Mesenchymal stem cell (in vitro differentiated cells and primary cell): ENCODE measurements around the gene FMOD.
"Not testable (repeated sequence)": the region's sequence is repeated elsewhere in the genome, so short reads cannot be mapped to it uniquely, and the experiment has no call there.

Experiments used
- DNase-seq: peaks from one replicate; pipeline ENCODE4 v3.0.0-alpha.2; 2013
- H2AFZ ChIP-seq: one replicate; pipeline ENCODE4 v1.6.1; 2013; ENCODE audit warnings: low read depth, mild to moderate bottlenecking, control low read depth, inconsistent platforms, low read length, moderate library complexity
- H2AK5ac ChIP-seq: 2 replicates; pipeline ENCODE4 v1.6.1; 2013; ENCODE audit warnings: low read length, moderate library complexity, mild to moderate bottlenecking, inconsistent platforms; ENCODE audit not compliant: severe bottlenecking
- H2BK120ac ChIP-seq: one replicate; pipeline ENCODE4 v1.6.1; 2013; ENCODE audit warnings: low read depth, mild to moderate bottlenecking, inconsistent platforms, low read length, moderate library complexity
- H2BK12ac ChIP-seq, 2 experiments: one replicate each; pipeline ENCODE4 v1.6.1; 2013; ENCODE audit warnings: inconsistent platforms in 2 of 2, low read length in 2 of 2, mild to moderate bottlenecking in 2 of 2, moderate library complexity in 2 of 2, control low read depth in 1 of 2
- H2BK15ac ChIP-seq: one replicate; pipeline ENCODE4 v1.6.1; 2013; ENCODE audit warnings: mild to moderate bottlenecking, low read depth, inconsistent platforms; ENCODE audit not compliant: poor library complexity, severe bottlenecking
- H2BK5ac ChIP-seq: 2 replicates; pipeline ENCODE4 v1.6.1; 2013; ENCODE audit warnings: low read depth, mild to moderate bottlenecking, low read length, control low read depth, inconsistent platforms; ENCODE audit not compliant: poor library complexity, severe bottlenecking
- H3K14ac ChIP-seq, 2 experiments: one replicate each; pipeline ENCODE4 v1.6.1; 2013; ENCODE audit warnings: inconsistent platforms in 2 of 2, low read length in 2 of 2, control low read depth in 1 of 2, mild to moderate bottlenecking in 1 of 2, moderate library complexity in 1 of 2
- H3K18ac ChIP-seq, 2 experiments: one replicate each; pipeline ENCODE4 v1.6.1; 2013; ENCODE audit warnings: inconsistent platforms in 2 of 2, low read length in 2 of 2, control low read depth in 1 of 2, low read depth in 1 of 2, mild to moderate bottlenecking in 1 of 2
- H3K23ac ChIP-seq, 2 experiments: one replicate each; pipeline ENCODE4 v1.6.1; 2013; ENCODE audit warnings: inconsistent platforms in 2 of 2, low read length in 2 of 2, mild to moderate bottlenecking in 2 of 2, moderate library complexity in 2 of 2, control low read depth in 1 of 2
- H3K27ac ChIP-seq: 2 replicates; pipeline ENCODE4 v1.5.1; 2013; ENCODE audit warnings: mild to moderate bottlenecking, moderate library complexity, low read length, control low read depth, inconsistent platforms; ENCODE audit not compliant: poor library complexity, severe bottlenecking
- H3K27me3 ChIP-seq, 2 experiments: 2 replicates each; pipeline versions ENCODE4 v1.6.1 to v1.7.0; 2013; ENCODE audit warnings: low read length in 2 of 2, mild to moderate bottlenecking in 2 of 2, moderate library complexity in 2 of 2, control low read depth in 1 of 2, inconsistent platforms in 1 of 2; ENCODE audit not compliant: control insufficient read depth in 1 of 2, insufficient read depth in 1 of 2
- H3K36me3 ChIP-seq, 2 experiments: 2 replicates each; pipeline versions ENCODE4 v1.6.1 to v1.7.0; 2013; ENCODE audit warnings: low read length in 2 of 2, control low read depth in 1 of 2, inconsistent platforms in 1 of 2, low read depth in 1 of 2, mild to moderate bottlenecking in 1 of 2; ENCODE audit not compliant: insufficient read depth in 2 of 2, control insufficient read depth in 1 of 2
- H3K4ac ChIP-seq, 2 experiments: one replicate each; pipeline ENCODE4 v1.6.1; 2013; ENCODE audit warnings: inconsistent platforms in 2 of 2, low read length in 2 of 2, mild to moderate bottlenecking in 2 of 2, moderate library complexity in 2 of 2, control low read depth in 1 of 2, low read depth in 1 of 2
- H3K4me1 ChIP-seq: 2 replicates; pipeline ENCODE4 v1.6.1; 2013; ENCODE audit warnings: low read depth, low read length, control low read depth; ENCODE audit not compliant: control insufficient read depth, insufficient read depth
- H3K4me2 ChIP-seq: 2 replicates; pipeline ENCODE4 v1.6.1; 2013; ENCODE audit warnings: low read length, mild to moderate bottlenecking, inconsistent platforms; ENCODE audit not compliant: poor library complexity, severe bottlenecking
- H3K4me3 ChIP-seq, 2 experiments: 2 replicates each; pipeline versions ENCODE4 v1.5.1 to v1.7.0; 2013; ENCODE audit warnings: low read length in 2 of 2, mild to moderate bottlenecking in 2 of 2, control low read depth in 1 of 2, low read depth in 1 of 2; ENCODE audit not compliant: insufficient read depth in 1 of 2
- H3K79me1 ChIP-seq: replicated peaks from 2 replicates; pipeline ENCODE4 v1.6.1; 2013; ENCODE audit warnings: mild to moderate bottlenecking, control low read depth, low read length, inconsistent platforms; ENCODE audit not compliant: poor library complexity, severe bottlenecking
- H3K9ac ChIP-seq: 2 replicates; pipeline ENCODE4 v1.7.0; 2013; ENCODE audit warnings: mild to moderate bottlenecking, low read length, moderate library complexity
- H3K9me3 ChIP-seq: 2 replicates; pipeline ENCODE4 v1.7.0; 2013; ENCODE audit warnings: mild to moderate bottlenecking, low read length; ENCODE audit not compliant: control insufficient read depth
- H4K8ac ChIP-seq: one replicate; pipeline ENCODE4 v1.6.1; 2013; ENCODE audit warnings: inconsistent platforms, mild to moderate bottlenecking, low read length, moderate library complexity
- H4K91ac ChIP-seq: one replicate; pipeline ENCODE4 v1.6.1; 2013; ENCODE audit warnings: mild to moderate bottlenecking, low read length, inconsistent platforms
- WGBS: methylation state at CpG from one replicate; pipeline ENCODE4 v1.1.7; 2013; ENCODE audit warnings: mixed read lengths; 5-methylcytosine and 5-hydroxymethylcytosine counted together

The FMOD gene

DNA sequence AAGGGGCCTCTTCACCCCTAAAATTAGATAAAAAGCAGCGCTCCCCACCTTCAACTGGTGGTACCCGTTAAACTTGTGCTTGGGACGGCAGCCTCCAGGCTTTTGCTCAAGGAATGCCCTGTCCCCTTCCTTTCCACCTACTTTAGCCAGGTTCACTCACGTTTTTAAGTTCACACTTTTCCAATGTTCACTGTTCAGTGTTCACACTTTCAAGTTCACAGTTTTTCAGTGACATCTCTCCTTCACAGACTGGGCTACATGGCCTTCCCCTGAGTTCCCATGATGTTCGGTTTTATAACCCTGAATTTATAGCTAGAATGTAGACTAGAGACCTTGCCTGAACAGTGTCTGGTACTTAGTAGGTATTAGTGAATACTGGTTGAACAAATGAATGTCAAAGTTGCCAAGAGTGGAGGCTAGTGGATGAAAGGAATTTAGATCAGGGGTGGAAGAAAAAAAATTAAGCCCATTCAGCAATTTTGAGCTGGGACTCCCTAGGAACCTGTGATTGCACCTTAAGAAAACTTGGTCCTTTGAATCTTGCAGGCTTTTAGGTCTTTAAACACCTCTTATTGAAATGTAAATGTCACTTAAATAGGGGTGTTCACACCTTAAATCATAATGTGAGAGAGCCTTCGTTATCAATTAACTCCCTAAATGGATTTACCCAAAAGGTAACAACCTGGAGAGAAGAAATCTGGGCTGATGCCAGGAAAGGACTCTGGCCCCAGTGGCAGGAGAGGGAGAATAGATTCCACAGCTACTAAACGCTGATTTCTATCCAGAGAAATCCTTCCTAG, 33.3 kb downstream of the FMOD start:
- no peaks in the 10 kb centered on the region for H3K79me1 ChIP-seq
- H3K4me1 ChIP-seq: peaks cover 5% of the 10 kb centered on the region
- DNase-seq: no peak
- no peak overlapping the region for H3K9ac ChIP-seq
- H3K18ac ChIP-seq: no peak overlapping the region
- no peak overlapping the region for H3K4ac ChIP-seq
- no peak overlapping the region for H3K14ac ChIP-seq
- WGBS: 73% methylated on average over 5 of the region's 7 CpGs
- no peak overlapping the region for H2BK12ac ChIP-seq
- no peak overlapping the region for H2BK15ac ChIP-seq
- no peak overlapping the region for H3K4me3 ChIP-seq
- no peak overlapping the region for H3K27ac ChIP-seq
- no peak overlapping the region for H2BK120ac ChIP-seq
- no peak overlapping the region for H3K4me2 ChIP-seq
- no peak overlapping the region for H4K8ac ChIP-seq
- no peak overlapping the region for H3K23ac ChIP-seq
- H4K91ac ChIP-seq: no peak overlapping the region
- H3K36me3 ChIP-seq: no peaks in the 10 kb centered on the region
- peaks cover 17 to 62% of the 10 kb centered on the region in 2 experiments for H3K27me3 ChIP-seq
- no peaks in the 10 kb centered on the region for H3K9me3 ChIP-seq
- H2BK5ac ChIP-seq: no peak overlapping the region
- H2AFZ ChIP-seq: no peak overlapping the region
- no peak overlapping the region for H2AK5ac ChIP-seq

DNA sequence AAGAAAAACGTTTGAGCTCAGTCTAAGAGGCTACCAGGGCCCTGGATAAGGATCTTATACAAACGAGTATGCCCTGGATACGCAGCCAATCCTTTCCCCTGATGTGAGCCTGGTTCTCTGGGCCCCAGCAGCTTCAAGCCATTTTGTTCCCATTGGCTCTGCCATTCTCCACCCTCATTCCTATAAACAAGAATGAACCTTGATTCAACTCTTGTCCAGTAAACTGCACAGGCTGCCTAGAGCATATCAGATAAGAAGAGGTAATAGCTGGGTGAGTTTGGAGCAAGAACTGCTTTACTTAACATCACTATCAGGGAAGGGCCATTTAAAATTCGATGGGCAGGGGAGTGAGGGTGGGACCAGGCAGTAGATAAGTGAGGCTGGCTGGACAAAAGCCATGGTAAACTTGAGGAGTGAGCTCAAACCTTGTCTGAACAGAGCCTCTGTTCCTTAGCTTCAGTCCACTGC, 34.3 kb downstream of the FMOD start:
- H3K4me1 ChIP-seq: peaks cover 5% of the 10 kb centered on the region
- H2BK15ac ChIP-seq: no peak overlapping the region
- H4K91ac ChIP-seq: no peak overlapping the region
- H3K18ac ChIP-seq: no peak overlapping the region
- no peak overlapping the region for H3K9ac ChIP-seq
- 43% methylated on average over 4 of the region's 4 CpGs for WGBS
- no peak overlapping the region for H2AK5ac ChIP-seq
- no peak overlapping the region for H3K4me3 ChIP-seq
- no peak overlapping the region for H2BK12ac ChIP-seq
- H3K4ac ChIP-seq: no peak overlapping the region
- no peaks in the 10 kb centered on the region for H3K79me1 ChIP-seq
- no peak overlapping the region for H3K14ac ChIP-seq
- H2BK5ac ChIP-seq: no peak overlapping the region
- H2AFZ ChIP-seq: no peak overlapping the region
- no peak overlapping the region for H2BK120ac ChIP-seq
- H4K8ac ChIP-seq: no peak overlapping the region
- H3K27me3 ChIP-seq: peaks cover 14 to 52% of the 10 kb centered on the region in 2 experiments
- peak; percentile 20 for DNase-seq
- no peak overlapping the region for H3K23ac ChIP-seq
- H3K9me3 ChIP-seq: no peaks in the 10 kb centered on the region
- no peak overlapping the region for H3K27ac ChIP-seq
- no peak overlapping the region for H3K4me2 ChIP-seq
- H3K36me3 ChIP-seq: no peaks in the 10 kb centered on the region

DNA sequence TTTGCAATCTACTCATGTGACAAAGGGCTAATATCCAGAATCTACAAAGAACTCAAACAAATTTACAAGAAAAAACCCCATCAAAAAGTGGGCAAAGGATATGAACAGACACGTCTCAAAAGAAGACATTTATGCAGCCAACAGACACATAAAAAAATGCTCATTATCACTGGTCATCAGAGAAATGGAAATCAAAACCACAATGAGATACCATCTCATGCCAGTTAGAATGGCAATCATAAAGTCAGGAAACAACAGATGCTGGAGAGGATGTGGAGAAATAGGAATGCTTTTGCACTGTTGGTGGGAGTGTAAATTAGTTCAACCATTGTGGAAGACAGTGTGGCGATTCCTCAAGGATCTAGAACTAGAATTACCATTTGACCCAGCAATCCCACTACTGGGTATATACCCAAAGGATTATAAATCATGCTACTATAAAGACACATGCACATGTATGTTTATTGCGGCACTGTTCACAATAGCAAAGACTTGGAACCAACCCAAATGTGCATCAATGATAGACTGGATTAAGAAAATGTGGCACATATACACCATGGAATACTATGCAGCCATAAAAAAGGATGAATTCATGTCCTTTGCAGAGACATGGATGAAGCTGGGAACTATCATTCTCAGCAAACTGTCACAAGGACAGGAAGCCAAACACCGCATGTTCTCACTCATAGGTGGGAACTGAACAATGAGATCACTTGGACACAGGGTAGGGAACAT, 36.7 kb downstream of the FMOD start:
- not testable (repeated sequence) for H3K4ac ChIP-seq, H3K9ac ChIP-seq, H3K4me1 ChIP-seq, H2BK5ac ChIP-seq, H3K18ac ChIP-seq, H3K9me3 ChIP-seq, H3K23ac ChIP-seq, DNase-seq, H2BK120ac ChIP-seq, H4K91ac ChIP-seq, H3K79me1 ChIP-seq, H4K8ac ChIP-seq, H3K4me3 ChIP-seq, H3K4me2 ChIP-seq, H2BK15ac ChIP-seq, H3K27ac ChIP-seq, H2AFZ ChIP-seq, H2BK12ac ChIP-seq, H2AK5ac ChIP-seq, H3K14ac ChIP-seq
- Histone ChIP-seq H3K27me3 (peaks cover 14 to 28% of the 10 kb centered on the region in 2 experiments), H3K36me3 (peaks cover 3 to 12% of the 10 kb centered on the region in 2 experiments)
- WGBS: 100% methylated on average over 2 of the region's 4 CpGs
